SK-N-MC (cell line): ENCODE measurements around the gene LRRC15.

Experiments used
- EZH2 ChIP-seq: fragments of 200-600 bp; sonication (generic); IDR thresholded peaks from one replicate; pipeline ENCODE4 v1.6.1; 2017; ENCODE audit warnings: antibody characterized with exemption
- FOXP2 ChIP-seq: optimal IDR thresholded peaks from 2 replicates; pipeline ENCODE3; 2011; ENCODE audit warnings: mild to moderate bottlenecking, moderate library complexity; ENCODE audit not compliant: insufficient read depth; ENCODE audit errors: extremely low read length, control extremely low read depth

GRCh38 chr3:194399166-194399565 lies 29.6 kb upstream of the LRRC15 start, which contains the start of gene GP5:
- no peak for TF ChIP-seq FOXP2
- TF ChIP-seq EZH2: no peak
